Measurements from ENCODE around the gene OR2L3.
"Not testable (repeated sequence)": the region's sequence is repeated elsewhere in the genome, so short reads cannot be mapped to it uniquely, and the experiment has no call there.

The OR2L3 gene, protein sequence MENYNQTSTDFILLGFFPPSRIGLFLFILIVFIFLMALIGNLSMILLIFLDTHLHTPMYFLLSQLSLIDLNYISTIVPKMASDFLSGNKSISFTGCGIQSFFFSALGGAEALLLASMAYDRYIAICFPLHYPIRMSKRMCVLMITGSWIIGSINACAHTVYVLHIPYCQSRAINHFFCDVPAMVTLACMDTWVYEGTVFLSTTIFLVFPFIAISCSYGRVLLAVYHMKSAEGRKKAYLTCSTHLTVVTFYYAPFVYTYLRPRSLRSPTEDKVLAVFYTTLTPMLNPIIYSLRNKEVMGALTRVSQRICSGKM

DNA sequence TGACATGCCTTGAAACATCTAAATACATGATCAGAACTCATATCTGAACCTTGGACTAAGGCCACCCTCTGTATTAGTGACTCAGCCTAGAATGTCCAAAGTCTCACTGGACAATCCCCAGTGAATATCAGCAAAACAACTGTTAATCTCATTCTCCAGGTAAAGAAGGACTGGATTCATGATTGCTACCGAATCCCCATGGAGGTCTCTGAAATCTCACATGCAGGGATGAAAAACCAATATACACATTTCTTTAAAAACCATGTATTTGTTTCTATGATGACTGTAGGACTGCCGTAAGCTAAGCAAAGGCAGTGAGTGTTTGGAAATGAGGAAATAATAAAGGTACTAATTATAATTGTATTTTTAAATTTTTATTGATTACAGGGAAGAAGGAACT, at the start of gene OR2L3:
Gene OR2L3 (plus strand): TSS at position 301 of the 400 bp plus-strand sequence. CDS start 13,846 bp downstream, outside the sequence.
- DNase-seq: no peak

DNA sequence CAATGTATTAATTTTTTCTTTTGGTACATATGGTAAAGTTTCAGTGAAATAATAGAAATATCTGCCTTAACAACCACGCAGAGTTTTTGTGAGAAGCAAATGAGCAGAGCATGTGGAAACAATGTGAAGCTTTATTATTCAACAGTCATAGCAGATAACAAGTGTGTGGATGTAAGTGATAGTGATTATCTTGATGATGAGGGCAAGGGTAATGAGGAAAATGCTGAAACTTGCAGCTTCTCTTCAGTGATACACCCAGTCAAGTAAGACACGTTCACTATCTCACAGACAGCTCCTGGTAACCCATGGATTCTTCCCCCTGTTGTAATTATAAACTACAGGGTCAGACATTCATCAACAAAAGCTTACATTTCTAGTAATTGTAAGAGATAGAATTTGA, 47.8 kb upstream of the OR2L3 start:
- DNase-seq: no peak

DNA sequence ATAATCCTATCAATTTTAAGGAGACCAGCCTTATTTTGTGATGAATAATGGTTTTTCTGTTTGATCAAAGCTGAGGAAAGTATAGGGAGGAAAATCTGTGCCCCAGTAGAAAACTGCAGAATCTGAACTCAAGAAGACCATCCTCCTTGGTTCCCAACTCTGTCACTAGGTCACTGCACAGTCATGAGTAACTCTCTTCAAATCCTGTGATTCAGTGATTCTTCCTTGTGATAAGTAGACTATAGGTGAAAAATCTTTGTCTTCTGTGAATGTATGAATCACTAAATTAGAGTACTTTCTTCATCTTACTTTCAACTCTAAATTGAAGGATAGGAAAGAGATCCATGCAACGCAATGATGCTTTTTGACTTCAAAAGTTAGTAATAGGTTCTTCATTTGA, 46.5 kb upstream of the OR2L3 start:
- DNase-seq: no peak

DNA sequence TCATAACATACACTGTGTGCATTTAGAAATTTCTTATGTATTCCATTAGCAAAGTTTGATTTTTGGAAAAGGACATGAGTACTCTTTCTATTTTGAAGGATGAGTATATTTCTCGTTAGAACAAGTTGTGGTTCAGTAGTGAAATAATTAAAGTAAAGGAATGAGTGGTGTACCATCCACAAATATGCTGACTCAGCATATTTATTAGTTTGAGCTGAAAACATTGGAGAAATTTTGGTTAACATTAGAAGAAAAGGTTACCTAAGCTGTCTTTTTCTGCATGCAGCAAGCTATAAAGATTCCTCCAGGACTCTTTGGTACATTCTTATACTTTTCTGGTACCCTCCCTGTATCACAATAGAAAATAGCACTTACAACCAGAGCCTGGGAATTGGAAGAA, 38.9 kb upstream of the OR2L3 start:
- no peak for DNase-seq

- no peak for DNase-seq
Measured at GRCh38 chr1:248009681-248010080, 37.0 kb upstream of the OR2L3 start.

DNA sequence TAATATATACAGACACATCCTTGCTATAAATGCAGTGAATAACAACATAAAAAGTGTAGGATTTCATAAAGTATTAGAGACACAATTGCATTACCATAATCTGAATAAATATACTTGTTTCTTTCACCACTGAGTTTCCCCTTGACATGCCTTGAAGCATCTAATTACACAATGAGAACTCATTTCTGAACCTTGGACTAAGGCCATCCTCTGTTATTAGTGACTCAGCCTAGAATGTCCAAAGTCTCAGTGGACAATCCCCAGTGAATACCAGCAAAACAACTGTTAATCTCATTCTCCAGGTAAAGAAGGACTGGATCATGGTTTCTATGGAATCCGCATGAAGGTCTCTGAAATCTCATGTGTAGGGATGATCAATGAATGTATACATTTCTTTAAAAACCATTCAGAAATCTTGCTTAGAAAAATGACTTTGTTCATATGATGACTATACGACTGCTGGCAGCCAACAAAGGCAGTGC, 33.4 kb upstream of the OR2L3 start, which contains the start of gene OR2L5:
Gene OR2L5 (plus strand): TSS at position 432 of the 482 bp plus-strand sequence. CDS start 8,288 bp downstream, outside the sequence.
- DNase-seq: no peak

DNA sequence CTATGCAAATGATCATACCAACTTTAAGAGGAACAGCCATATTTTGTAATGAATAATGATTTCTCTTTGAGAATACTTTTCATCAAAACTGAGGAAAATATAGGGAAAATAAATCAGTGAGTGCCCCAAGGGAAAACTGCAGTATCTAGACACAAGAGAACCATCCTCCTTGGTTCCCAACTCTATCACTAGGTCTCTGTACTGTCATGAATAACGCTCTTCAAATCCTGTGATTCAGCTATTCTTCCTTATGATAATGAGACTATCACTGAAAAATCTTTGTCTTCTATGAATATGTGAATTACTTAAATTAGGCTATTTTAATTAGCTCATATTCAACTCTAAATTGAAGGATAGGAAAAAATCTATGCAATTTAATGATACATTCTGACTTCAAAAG, 30.8 kb upstream of the OR2L3 start:
- no peak for DNase-seq

DNA sequence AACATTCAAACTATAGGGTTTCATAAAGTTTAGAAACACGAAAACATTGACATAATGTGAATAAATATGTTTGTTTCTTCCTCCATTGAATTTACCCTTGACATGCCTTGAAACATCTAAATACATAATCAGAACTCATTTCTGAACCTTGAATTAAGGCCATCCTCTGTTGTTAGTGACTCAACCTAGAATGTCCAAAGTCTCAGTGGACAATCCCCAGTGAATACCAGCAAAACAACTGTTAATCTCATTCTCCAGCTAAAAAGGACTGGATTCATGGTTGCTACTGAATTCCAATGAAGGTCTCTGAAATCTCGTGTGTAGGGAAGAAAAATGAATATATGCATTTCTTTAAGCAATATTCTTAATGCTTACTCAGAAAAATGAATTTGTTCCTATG, 16.9 kb upstream of the OR2L3 start, which contains the start of gene OR2L2:
Gene OR2L2 (plus strand): TSS at position 301 of the 400 bp plus-strand sequence. CDS start 8,198 bp downstream, outside the sequence.
- no peak for DNase-seq

DNA sequence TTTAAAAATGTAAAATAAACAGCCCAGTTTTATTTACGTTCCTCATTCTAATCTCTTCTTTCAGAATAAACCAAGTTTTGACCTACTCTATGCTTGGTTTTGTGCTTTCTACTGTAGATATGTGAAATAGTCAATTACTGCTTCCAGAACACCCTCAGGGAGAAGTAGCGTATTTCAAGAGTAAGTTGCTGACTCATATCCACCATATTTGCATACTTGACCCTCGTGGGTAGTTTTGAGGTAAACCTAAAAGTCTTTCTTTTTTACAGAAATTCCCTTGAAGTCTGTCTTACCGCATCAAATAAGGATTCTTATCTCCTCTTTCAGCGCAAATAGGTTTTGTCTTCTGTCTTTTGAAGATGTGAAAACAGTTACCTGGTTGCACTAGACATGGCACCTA, 1.4 kb upstream of the OR2L3 start:
- no peak for DNase-seq

GRCh38 chr1:248047008-248047407, 372 bp downstream of the OR2L3 start:
- DNase-seq: no peak

DNA sequence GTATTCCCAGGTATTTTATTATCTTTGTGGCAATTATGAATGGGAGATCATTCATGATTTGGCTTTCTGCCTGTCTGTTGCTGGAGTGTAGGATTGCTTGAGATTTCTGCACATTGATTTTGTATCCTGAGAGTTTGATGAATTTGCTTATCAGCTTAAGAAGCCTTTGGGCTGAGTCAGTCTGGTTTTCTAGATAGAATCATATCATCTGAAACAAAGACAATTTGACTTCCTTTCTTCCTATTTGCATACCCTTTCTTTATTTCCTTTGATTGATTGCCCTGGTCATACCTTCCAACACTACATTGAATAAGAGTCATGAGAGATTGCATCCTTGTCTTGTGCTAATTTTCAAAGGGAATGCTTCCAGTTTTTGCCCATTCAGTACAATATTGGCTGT, 8.0 kb downstream of the OR2L3 start:
- DNase-seq: no peak

GRCh38 chr1:248055261-248055660, 8.6 kb downstream of the OR2L3 start:
- DNase-seq: no peak

- DNase-seq: no peak
Measured at GRCh38 chr1:248065071-248065470, 18.4 kb downstream of the OR2L3 start.

DNA sequence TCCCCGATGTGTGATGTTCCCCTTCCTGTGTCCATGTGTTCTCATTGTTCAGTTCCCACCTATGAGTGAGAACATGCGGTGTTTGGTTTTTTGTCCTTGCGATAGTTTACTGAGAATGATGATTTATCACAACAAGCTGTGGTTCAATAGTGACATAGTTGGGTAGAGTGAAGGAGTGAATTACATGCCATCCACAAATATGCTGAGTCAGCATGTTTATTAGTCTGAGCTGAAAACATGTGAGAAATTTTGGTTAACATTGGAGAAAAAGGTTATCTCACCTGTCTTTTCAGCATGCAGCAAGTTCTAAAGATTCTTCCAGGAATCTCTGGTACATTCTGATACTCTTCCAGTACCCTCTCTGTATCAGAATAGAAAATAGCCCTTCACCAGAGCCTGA, 19.0 kb downstream of the OR2L3 start:
- DNase-seq: no peak

DNA sequence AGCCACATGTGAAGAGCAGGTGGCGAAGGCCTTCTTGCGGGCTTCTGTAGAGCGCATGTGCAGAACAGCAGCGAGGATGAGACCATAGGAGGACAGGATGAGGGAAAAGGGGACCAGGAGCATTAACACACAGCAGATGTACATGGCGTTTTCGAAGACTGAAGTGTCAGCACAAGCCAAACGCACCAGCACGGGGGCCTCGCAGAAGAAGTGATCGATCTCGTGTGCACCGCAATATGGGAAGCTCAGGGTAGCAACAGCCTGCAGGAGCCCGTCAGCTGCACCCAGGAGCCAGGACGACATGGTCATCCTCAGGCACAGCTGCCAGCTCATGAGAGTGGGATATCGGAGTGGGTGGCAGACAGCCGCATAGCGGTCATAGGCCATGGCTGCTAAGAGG, 37.2 kb downstream of the OR2L3 start:
- DNase-seq: not testable (repeated sequence)

DNA sequence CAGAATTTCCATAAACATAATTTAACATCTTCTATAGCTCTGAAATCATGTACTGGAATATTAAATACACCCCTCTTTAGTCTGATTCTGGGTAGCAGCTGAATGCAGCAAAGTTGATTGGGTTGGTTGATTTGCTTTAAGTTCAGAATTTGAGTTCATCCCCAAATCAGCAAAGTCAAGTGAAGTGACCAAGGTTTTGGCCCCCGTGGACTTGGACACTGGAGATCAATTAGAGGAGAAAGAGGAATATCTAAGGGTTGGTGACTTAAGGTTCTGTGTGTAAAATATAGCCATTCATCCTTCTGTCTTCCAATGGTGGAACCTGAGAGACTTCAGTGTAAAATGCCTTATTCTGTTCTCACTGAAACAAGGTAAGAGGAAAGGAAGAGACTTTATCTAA, 48.2 kb downstream of the OR2L3 start, which contains the start of gene OR2L13:
Gene OR2L13 (plus strand): TSS at position 301 of the 400 bp plus-strand sequence. CDS start 4,192 bp downstream, outside the sequence.
- no peak for DNase-seq

GRCh38 chr1:248098529-248098928, 51.9 kb downstream of the OR2L3 start:
- DNase-seq: no peak

DNA sequence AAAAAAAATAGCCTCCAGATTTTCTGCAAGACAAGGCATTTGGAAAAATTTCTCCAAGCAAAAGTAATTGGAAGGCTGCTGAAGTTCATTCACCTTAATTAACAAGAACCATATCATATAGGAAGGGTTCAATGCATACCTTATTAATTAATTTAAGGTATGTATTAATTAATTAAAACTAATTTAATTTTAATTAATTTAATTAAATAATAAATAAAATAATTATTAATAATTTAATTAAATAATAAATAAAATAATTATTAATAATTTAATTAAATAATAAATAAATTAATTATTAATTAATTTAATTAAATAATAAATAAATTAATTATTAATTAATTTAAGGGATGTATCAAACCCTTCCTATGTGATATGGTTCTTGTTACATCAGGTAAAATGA, 56.2 kb downstream of the OR2L3 start:
- no peak for DNase-seq

- no peak for DNase-seq
Measured at GRCh38 chr1:248111157-248111556, 64.5 kb downstream of the OR2L3 start.
